ENCODE data around the gene GPR83.
"Not testable (repeated sequence)": the region's sequence is repeated elsewhere in the genome, so short reads cannot be mapped to it uniquely, and the experiment has no call there.

The GPR83 gene

DNA sequence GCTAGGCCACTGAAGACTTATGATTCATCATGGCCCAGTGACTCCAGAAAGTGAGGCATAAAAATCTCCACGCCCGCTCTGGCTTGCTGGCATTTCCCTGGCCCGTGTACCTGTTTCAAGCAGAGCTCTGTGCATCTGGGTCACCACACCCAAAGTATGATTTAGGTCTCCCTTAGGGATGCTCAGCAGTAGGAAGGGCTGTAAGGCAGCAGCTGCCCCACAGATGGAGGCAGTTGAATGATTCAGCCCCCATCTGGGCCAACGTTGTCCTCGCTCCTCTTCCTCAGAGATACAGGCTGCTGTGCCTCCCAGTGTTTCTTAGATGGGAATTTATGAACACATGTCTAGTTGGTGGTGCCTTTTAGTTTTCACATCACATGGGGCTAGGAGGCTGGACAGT, 21.6 kb downstream of the GPR83 start:
- Histone ChIP-seq H3K9me3 (ENCODE audit: severe bottlenecking) (no peaks in the 10 kb centered on the region), H3K36me3 (ENCODE audit: low read depth) (no peaks in the 10 kb centered on the region), H3K27me3 (ENCODE audit: insufficient read depth, poor library complexity, severe bottlenecking) (no peaks in the 10 kb centered on the region), H3K27ac (ENCODE audit: poor library complexity, severe bottlenecking) (no peak overlapping the region), H3K4me3 (ENCODE audit: severe bottlenecking) (no peak overlapping the region), H3K4me1 (ENCODE audit: insufficient read depth, poor library complexity, severe bottlenecking) (no peaks in the 10 kb centered on the region)
- TF ChIP-seq, protein P1, sequence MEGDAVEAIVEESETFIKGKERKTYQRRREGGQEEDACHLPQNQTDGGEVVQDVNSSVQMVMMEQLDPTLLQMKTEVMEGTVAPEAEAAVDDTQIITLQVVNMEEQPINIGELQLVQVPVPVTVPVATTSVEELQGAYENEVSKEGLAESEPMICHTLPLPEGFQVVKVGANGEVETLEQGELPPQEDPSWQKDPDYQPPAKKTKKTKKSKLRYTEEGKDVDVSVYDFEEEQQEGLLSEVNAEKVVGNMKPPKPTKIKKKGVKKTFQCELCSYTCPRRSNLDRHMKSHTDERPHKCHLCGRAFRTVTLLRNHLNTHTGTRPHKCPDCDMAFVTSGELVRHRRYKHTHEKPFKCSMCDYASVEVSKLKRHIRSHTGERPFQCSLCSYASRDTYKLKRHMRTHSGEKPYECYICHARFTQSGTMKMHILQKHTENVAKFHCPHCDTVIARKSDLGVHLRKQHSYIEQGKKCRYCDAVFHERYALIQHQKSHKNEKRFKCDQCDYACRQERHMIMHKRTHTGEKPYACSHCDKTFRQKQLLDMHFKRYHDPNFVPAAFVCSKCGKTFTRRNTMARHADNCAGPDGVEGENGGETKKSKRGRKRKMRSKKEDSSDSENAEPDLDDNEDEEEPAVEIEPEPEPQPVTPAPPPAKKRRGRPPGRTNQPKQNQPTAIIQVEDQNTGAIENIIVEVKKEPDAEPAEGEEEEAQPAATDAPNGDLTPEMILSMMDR (IDR thresholded peaks at IDR 0.05; ENCODE audit: poor library complexity, severe bottlenecking) = no peak
- no peak for DNase-seq (ENCODE audit: low spot score)
- ATAC-seq (ENCODE audit: low read depth) = no peak

DNA sequence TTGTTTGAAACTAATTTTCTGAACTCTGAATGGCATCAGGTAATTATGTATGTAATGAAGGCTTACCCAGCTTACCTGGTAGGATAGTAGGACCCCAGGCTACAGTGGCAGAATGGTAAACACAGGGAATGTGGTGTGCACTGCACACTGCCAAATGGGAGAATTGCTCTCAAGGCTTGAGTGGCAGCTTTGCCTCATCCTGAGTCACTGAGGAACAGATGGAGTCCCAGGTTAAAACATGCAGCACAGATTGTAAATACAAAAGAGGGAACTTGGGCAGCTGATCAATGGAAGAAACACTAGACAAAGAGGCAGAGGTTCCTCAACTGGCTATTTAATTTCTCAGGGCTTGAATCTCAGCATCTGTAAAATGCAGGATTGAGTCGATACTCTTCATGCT, 24.4 kb downstream of the GPR83 start:
- DNase-seq (ENCODE audit: low spot score) = no peak
- TF ChIP-seq, protein P1 (IDR thresholded peaks at IDR 0.05; ENCODE audit: poor library complexity, severe bottlenecking) = no peak
- Histone ChIP-seq H3K36me3 (ENCODE audit: low read depth) (no peaks in the 10 kb centered on the region), H3K27me3 (ENCODE audit: insufficient read depth, poor library complexity, severe bottlenecking) (no peaks in the 10 kb centered on the region), H3K4me3 (ENCODE audit: severe bottlenecking) (no peak overlapping the region), H3K9me3 (ENCODE audit: severe bottlenecking) (no peaks in the 10 kb centered on the region), H3K27ac (ENCODE audit: poor library complexity, severe bottlenecking) (no peak overlapping the region), H3K4me1 (ENCODE audit: insufficient read depth, poor library complexity, severe bottlenecking) (no peaks in the 10 kb centered on the region)
- ATAC-seq (ENCODE audit: low read depth) = no peak

DNA sequence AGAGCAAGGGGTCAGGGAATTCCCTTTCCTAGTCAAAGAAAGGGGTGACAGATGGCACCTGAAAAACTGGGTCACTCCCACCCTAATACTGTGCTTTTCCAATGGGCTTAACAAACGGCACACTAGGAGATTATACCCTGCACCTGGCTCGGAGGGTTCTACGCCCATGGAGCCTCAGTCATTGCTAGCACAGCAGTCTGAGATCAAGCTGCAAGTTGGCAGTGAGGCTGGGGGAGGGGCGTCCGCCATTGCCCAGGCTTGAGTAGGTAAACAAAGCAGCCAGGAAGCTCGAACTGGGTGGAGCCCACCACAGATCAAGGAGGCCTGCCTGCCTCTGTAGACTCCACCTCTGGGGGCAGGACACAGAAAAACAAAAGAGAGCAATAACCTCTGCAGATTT, 30.6 kb downstream of the GPR83 start:
- ATAC-seq (ENCODE audit: low read depth); H3K27ac ChIP-seq (ENCODE audit: poor library complexity, severe bottlenecking); H3K4me3 ChIP-seq (ENCODE audit: severe bottlenecking); DNase-seq (ENCODE audit: low spot score); H3K9me3 ChIP-seq (ENCODE audit: severe bottlenecking); H3K27me3 ChIP-seq (ENCODE audit: insufficient read depth, poor library complexity, severe bottlenecking); H3K4me1 ChIP-seq (ENCODE audit: insufficient read depth, poor library complexity, severe bottlenecking); H3K36me3 ChIP-seq (ENCODE audit: low read depth): not testable (repeated sequence)

DNA sequence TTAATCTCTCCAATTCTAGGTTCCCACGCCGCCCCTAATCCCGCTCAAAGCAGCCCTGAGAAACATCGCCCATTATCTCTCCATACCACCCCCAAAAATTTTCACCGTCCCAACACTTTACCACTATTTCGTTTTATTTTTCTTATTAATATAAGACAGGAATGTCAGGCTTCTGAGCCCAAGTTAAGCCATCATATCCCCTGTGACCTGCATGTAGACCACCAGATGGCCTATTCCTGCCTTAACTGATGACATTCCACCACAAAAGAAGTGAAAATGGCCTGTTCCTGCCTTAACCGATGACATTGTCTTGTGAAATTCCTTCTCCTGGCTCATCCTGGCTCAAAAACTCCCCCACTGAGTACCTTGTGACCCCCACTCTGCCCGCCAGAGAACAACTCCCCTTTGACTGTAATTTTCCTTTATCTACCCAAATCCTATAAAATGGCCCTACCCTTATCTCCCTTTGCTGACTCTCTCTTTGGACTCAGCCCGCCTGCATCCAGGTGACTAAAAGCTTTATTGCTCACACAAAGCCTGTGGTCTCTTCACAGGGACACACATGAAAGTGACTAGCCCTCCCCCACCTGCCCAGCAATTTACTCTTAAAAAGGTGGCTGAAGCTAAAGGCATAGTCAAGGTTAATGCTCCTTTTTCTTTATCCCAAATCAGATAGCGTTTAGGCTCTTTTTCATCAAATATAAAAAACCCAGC, 50.2 kb downstream of the GPR83 start:
- not testable (repeated sequence) for H3K4me3 ChIP-seq (ENCODE audit: severe bottlenecking); H3K27me3 ChIP-seq (ENCODE audit: insufficient read depth, poor library complexity, severe bottlenecking); H3K27ac ChIP-seq (ENCODE audit: poor library complexity, severe bottlenecking); H3K4me1 ChIP-seq (ENCODE audit: insufficient read depth, poor library complexity, severe bottlenecking); DNase-seq (ENCODE audit: low spot score); H3K36me3 ChIP-seq (ENCODE audit: low read depth); H3K9me3 ChIP-seq (ENCODE audit: severe bottlenecking); ATAC-seq (ENCODE audit: low read depth)

DNA sequence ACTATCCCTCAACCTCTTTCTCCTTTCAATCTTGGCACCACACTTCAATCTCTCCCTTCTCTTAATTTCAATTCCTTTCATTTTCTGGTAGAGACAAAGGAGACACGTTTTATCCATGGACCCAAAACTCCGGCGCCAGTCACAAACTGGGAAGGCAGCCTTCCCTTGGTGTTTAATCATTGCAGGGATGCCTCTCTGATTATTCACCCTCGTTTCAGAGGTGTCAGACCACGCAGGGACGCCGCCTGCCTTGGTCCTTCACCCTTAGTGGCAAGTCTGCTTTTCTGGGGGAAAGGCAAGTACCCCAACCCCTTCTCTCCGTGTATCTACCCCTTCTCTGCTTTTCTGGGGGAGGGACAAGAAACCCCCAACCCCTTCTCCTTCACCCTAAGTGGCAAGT, 54.9 kb downstream of the GPR83 start:
- H3K9me3 ChIP-seq (ENCODE audit: severe bottlenecking); H3K36me3 ChIP-seq (ENCODE audit: low read depth); ATAC-seq (ENCODE audit: low read depth); H3K4me3 ChIP-seq (ENCODE audit: severe bottlenecking); H3K27ac ChIP-seq (ENCODE audit: poor library complexity, severe bottlenecking); H3K4me1 ChIP-seq (ENCODE audit: insufficient read depth, poor library complexity, severe bottlenecking); DNase-seq (ENCODE audit: low spot score); H3K27me3 ChIP-seq (ENCODE audit: insufficient read depth, poor library complexity, severe bottlenecking): not testable (repeated sequence)

DNA sequence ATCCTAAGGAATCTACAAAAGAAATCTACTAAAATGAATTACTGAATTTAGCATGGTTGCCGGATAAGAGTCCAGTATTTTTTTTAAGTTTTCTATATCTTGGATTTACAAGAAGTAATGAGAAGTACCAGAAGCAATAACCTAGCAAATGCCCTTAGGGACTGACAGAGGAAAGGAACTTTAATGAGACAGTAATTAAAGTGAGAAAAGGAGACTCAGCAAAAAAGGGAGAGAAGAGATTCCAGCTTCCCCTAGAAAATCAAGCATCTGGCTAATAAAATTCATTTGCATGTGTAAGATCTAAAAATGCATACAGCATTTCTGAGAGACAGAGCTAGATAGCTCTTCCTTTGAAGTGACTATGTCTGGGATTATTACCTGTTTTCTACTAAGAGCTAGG, 57.7 kb downstream of the GPR83 start:
- Histone ChIP-seq H3K4me3 (ENCODE audit: severe bottlenecking) (no peak overlapping the region), H3K9me3 (ENCODE audit: severe bottlenecking) (no peaks in the 10 kb centered on the region), H3K27ac (ENCODE audit: poor library complexity, severe bottlenecking) (no peak overlapping the region), H3K36me3 (ENCODE audit: low read depth) (no peaks in the 10 kb centered on the region), H3K27me3 (ENCODE audit: insufficient read depth, poor library complexity, severe bottlenecking) (no peaks in the 10 kb centered on the region), H3K4me1 (ENCODE audit: insufficient read depth, poor library complexity, severe bottlenecking) (no peaks in the 10 kb centered on the region)
- TF ChIP-seq, protein P1 (IDR thresholded peaks at IDR 0.05; ENCODE audit: poor library complexity, severe bottlenecking) = no peak
- ATAC-seq (ENCODE audit: low read depth) (no peak), DNase-seq (ENCODE audit: low spot score) (no peak)

Data from RWPE2 (cell line).